ENCODE results near the gene GPR85. TPM values are rescaled to one million over a fixed set of nuclear protein-coding genes. Genes with fewer than 3 reads are reported as not detected.

GPR85 gene
- total and polyA plus RNA-seq, 2 experiments from 2014 or later, result 0.31 to 4.9 TPM

GRCh38 chr7:113100121-113100603 is 13.5 kb upstream of the GPR85 start:
- Histone ChIP-seq H3K27ac (peak overlapping the region; percentile 67), H2AFZ (peak overlapping the region; percentile 16)
- TF ChIP-seq EZH2phosphoT487 (IDR thresholded peaks at IDR 0.05; ENCODE audit: low read depth, severe bottlenecking, unreplicated experiment) (no peak), EZH2 (IDR thresholded peaks at IDR 0.05; ENCODE audit: borderline replicate concordance) (no peak), CTCF (IDR thresholded peaks at IDR 0.05; ENCODE audit: poor library complexity) (no peak)

DNA sequence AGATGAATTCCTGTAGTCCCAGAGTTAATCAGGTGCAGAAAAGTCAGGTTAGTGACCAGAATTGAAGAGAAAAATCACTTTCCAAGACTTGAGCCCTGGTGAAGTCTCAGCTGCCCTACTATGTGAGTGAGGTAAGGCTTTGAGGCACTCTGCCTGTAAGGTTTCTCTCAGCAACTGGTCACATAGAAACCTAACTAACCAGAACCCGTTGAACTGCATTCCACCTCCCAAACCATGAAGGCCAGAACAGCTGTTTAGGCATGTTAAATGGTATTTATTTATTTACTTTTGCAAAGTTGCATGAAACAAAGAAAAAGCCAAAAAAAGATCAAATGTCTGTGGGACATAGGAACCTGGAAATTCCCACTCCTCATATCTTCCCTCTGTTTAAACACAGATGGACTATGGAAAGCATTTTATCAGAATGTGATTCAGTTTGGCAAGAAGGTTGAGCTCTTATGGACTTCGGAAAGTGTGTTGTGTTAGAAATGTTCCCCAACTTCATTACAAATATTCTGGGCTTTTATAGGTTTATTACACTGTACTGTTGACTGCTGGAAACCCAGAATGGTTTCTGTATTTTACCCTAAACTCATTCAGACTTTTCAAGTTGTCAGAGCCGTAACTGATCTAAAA is 12.8 kb upstream of the GPR85 start:
- no peak overlapping the region for H3K4me3 ChIP-seq
- peak overlapping the region; percentile 67 for H3K27ac ChIP-seq

More at GRCh38 chr7:113100121-113100603, 13.5 kb upstream of the GPR85 start:
- Histone ChIP-seq H4K20me1 (ENCODE audit: insufficient read depth, poor library complexity, severe bottlenecking) (no peaks in the 10 kb centered on the region), H3K4me2 (peak overlapping the region; percentile 52), H3K79me2 (no peaks in the 10 kb centered on the region), H3K4me3 (no peak overlapping the region), H3K27me3 (no peaks in the 10 kb centered on the region), H3K36me3 (replicated peaks; ENCODE audit: insufficient read depth, low read depth) (no peaks in the 10 kb centered on the region), H3K9me3 (ENCODE audit: low read depth) (no peaks in the 10 kb centered on the region), H3K9me2 (replicated peaks; ENCODE audit: insufficient read depth) (no peaks in the 10 kb centered on the region), H3K4me1 (ENCODE audit: insufficient read depth) (no peaks in the 10 kb centered on the region)
- WGBS (ENCODE audit: low lambda C conversion rate, missing lambda C conversion rate), result 66% methylated on average over 5 of the region's 5 CpGs
- DNase-seq (ENCODE audit: low spot score), result peak; percentile 73

GRCh38 chr7:113094517-113095249 is 8.1 kb upstream of the GPR85 start:
- no peaks in the 10 kb centered on the region for H3K9me2 ChIP-seq (replicated peaks; ENCODE audit: insufficient read depth)
- no peak for DNase-seq (ENCODE audit: low spot score)
- TF ChIP-seq CTCF (IDR thresholded peaks at IDR 0.05; ENCODE audit: poor library complexity), result no peak
- TF ChIP-seq EZH2 (IDR thresholded peaks at IDR 0.05; ENCODE audit: borderline replicate concordance), result no peak
- TF ChIP-seq EZH2phosphoT487 (IDR thresholded peaks at IDR 0.05; ENCODE audit: low read depth, severe bottlenecking, unreplicated experiment), result no peak

More for the DNA sequence above, 12.8 kb upstream of the GPR85 start:
- Histone ChIP-seq H3K36me3 (replicated peaks; ENCODE audit: insufficient read depth, low read depth) (no peaks in the 10 kb centered on the region), H4K20me1 (ENCODE audit: insufficient read depth, poor library complexity, severe bottlenecking) (no peaks in the 10 kb centered on the region), H3K9me3 (ENCODE audit: low read depth) (no peaks in the 10 kb centered on the region), H3K4me2 (peak overlapping the region; percentile 52), H3K9me2 (replicated peaks; ENCODE audit: insufficient read depth) (no peaks in the 10 kb centered on the region), H3K4me1 (ENCODE audit: insufficient read depth) (no peaks in the 10 kb centered on the region), H3K79me2 (no peaks in the 10 kb centered on the region), H2AFZ (peak overlapping the region; percentile 16), H3K27me3 (no peaks in the 10 kb centered on the region)
- no peak for DNase-seq (ENCODE audit: low spot score)
- TF ChIP-seq CTCF (IDR thresholded peaks at IDR 0.05; ENCODE audit: poor library complexity) (no peak), EZH2phosphoT487 (IDR thresholded peaks at IDR 0.05; ENCODE audit: low read depth, severe bottlenecking, unreplicated experiment) (no peak), EZH2 (IDR thresholded peaks at IDR 0.05; ENCODE audit: borderline replicate concordance) (no peak)
- 58% methylated on average over 3 of the region's 3 CpGs for whole genome bisulfite sequencing (ENCODE audit: low lambda C conversion rate, missing lambda C conversion rate)

More at GRCh38 chr7:113094517-113095249, 8.1 kb upstream of the GPR85 start:
- Histone ChIP-seq H3K27me3 (no peaks in the 10 kb centered on the region), H3K27ac (no peak overlapping the region), H3K4me1 (ENCODE audit: insufficient read depth) (no peaks in the 10 kb centered on the region), H3K79me2 (no peaks in the 10 kb centered on the region), H2AFZ (no peak overlapping the region), H3K4me3 (no peak overlapping the region), H3K36me3 (replicated peaks; ENCODE audit: insufficient read depth, low read depth) (no peaks in the 10 kb centered on the region), H3K4me2 (no peak overlapping the region), H3K9me3 (ENCODE audit: low read depth) (no peaks in the 10 kb centered on the region), H4K20me1 (ENCODE audit: insufficient read depth, poor library complexity, severe bottlenecking) (no peaks in the 10 kb centered on the region)
- 82% methylated on average over 3 of the region's 3 CpGs for WGBS (ENCODE audit: low lambda C conversion rate, missing lambda C conversion rate)
